DOHH2 (cell line): ENCODE measurements around the gene RMI1.

ENCODE experiments used
- H3F3A ChIP-seq: fragments of 200-600 bp; sonication (generic), shearing (Covaris generic); 2 replicates; pipeline ENCODE4 v1.6.0; 2016; ENCODE audit warnings: antibody characterized with exemption, mild to moderate bottlenecking; ENCODE audit not compliant: control insufficient read depth, insufficient read depth
- H3K27ac ChIP-seq: fragments of 200-600 bp; sonication (generic); 2 replicates; pipeline ENCODE4 v1.5.1; 2014; ENCODE audit warnings: low read depth, mild to moderate bottlenecking, low read length, moderate library complexity
- H3K27me3 ChIP-seq: fragments of 200-600 bp; sonication (generic); 2 replicates; pipeline ENCODE4 v1.6.1; 2014; ENCODE audit warnings: mild to moderate bottlenecking, low read length, mixed read lengths; ENCODE audit not compliant: control insufficient read depth
- H3K36me3 ChIP-seq: fragments of 200-600 bp; sonication (generic); 2 replicates; pipeline ENCODE4 v1.6.1; 2014; ENCODE audit warnings: mild to moderate bottlenecking, low read length, moderate library complexity, mixed read lengths; ENCODE audit not compliant: control insufficient read depth
- H3K4me1 ChIP-seq: fragments of 200-600 bp; sonication (generic); 2 replicates; pipeline ENCODE4 v1.6.1; 2014; ENCODE audit warnings: mild to moderate bottlenecking, low read length, mixed read lengths; ENCODE audit not compliant: control insufficient read depth
- H3K4me2 ChIP-seq: fragments of 200-600 bp; sonication (generic); 2 replicates; pipeline ENCODE4 v1.6.0; 2014; ENCODE audit warnings: mild to moderate bottlenecking, low read length, moderate library complexity
- H3K4me3 ChIP-seq: fragments of 200-600 bp; sonication (generic); 2 replicates; pipeline ENCODE4 v1.5.1; 2014; ENCODE audit warnings: mild to moderate bottlenecking, low read length, mixed read lengths
- H3K79me2 ChIP-seq: fragments of 200-600 bp; sonication (generic); 2 replicates; pipeline ENCODE4 v1.6.1; 2014; ENCODE audit warnings: mild to moderate bottlenecking, low read length, mixed read lengths; ENCODE audit not compliant: control insufficient read depth
- H3K9me2 ChIP-seq: fragments of 200-600 bp; sonication (generic); replicated peaks from 2 replicates; pipeline ENCODE4 v1.6.1; 2014; ENCODE audit warnings: mild to moderate bottlenecking, low read length, mixed read lengths; ENCODE audit not compliant: control insufficient read depth
- H3K9me3 ChIP-seq: fragments of 200-600 bp; sonication (generic); 2 replicates; pipeline ENCODE4 v1.6.1; 2014; ENCODE audit warnings: antibody characterized with exemption, low read length, mixed read lengths; ENCODE audit not compliant: control insufficient read depth, insufficient read depth
- H4K20me1 ChIP-seq: fragments of 200-600 bp; sonication (generic); 2 replicates; pipeline ENCODE4 v1.6.0; 2014; ENCODE audit warnings: low read depth, mild to moderate bottlenecking, antibody characterized with exemption, low read length, moderate library complexity; ENCODE audit not compliant: control insufficient read depth, insufficient read depth
- TF ChIP-seq, protein P1 (sequence below): fragments of 200-600 bp; sonication (generic); IDR thresholded peaks from one replicate; pipeline ENCODE4 v1.5.1; 2014; ENCODE audit warnings: antibody characterized with exemption, mild to moderate bottlenecking, low read depth, low read length; ENCODE audit not compliant: poor library complexity, severe bottlenecking

Gene RMI1

DNA sequence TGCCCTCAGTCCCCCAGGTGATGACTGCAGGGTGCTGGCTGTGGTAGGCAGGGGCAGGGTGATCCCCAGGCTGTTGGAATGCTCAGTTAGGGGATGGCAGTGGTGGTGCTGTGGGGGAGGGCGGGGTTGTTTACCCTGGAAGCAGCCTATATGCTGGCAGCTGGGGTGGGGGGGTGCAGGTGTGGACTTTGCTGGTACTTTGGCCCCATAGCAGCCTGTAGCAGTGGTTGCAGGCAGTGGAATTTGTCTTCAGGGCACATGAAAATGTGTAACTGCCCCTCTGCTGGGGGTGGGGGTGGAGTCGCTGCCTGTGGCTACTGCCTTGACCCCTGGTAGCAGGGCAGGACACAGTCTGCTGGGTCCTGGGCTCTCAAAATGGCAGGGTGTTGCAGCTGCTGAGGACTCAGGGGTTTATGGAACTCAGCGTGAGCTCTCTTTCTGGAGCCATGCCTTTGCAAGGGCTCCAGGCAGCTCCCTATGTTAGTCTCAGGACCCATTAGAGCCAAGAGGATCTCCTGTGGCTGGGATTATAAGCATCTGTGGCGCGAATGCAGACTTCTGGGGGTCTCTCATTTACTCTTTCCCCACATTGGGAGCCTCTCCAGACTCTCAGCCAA lies 65.0 kb downstream of the RMI1 start:
- H3K4me1 ChIP-seq: no peaks in the 10 kb centered on the region
- H3K9me2 ChIP-seq: no peaks in the 10 kb centered on the region
- H3K4me3 ChIP-seq: no peak overlapping the region
- no peaks in the 10 kb centered on the region for H3F3A ChIP-seq
- TF ChIP-seq, protein P1, sequence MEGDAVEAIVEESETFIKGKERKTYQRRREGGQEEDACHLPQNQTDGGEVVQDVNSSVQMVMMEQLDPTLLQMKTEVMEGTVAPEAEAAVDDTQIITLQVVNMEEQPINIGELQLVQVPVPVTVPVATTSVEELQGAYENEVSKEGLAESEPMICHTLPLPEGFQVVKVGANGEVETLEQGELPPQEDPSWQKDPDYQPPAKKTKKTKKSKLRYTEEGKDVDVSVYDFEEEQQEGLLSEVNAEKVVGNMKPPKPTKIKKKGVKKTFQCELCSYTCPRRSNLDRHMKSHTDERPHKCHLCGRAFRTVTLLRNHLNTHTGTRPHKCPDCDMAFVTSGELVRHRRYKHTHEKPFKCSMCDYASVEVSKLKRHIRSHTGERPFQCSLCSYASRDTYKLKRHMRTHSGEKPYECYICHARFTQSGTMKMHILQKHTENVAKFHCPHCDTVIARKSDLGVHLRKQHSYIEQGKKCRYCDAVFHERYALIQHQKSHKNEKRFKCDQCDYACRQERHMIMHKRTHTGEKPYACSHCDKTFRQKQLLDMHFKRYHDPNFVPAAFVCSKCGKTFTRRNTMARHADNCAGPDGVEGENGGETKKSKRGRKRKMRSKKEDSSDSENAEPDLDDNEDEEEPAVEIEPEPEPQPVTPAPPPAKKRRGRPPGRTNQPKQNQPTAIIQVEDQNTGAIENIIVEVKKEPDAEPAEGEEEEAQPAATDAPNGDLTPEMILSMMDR: no peak
- no peaks in the 10 kb centered on the region for H3K9me3 ChIP-seq
- H3K27me3 ChIP-seq: no peaks in the 10 kb centered on the region; the same call in 1 of the 2 replicates
- H3K4me2 ChIP-seq: no peak overlapping the region
- H4K20me1 ChIP-seq: no peaks in the 10 kb centered on the region
- H3K36me3 ChIP-seq: no peaks in the 10 kb centered on the region
- no peak overlapping the region for H3K27ac ChIP-seq
- no peaks in the 10 kb centered on the region for H3K79me2 ChIP-seq
